NCI-H226 (cell line): ENCODE results near the gene MBD3L1.

Experiments used
- DNase-seq: peaks from one replicate; pipeline ENCODE4 v3.0.0-alpha.2; 2015

MBD3L1 gene

GRCh38 chr19:8832132-8833021, at the start of gene MBD3L1, which contains the start of gene ZNF558:
Gene MBD3L1, plus strand, starts transcription at chr19:8832377. Its CDS starts 10,302 bp downstream, at chr19:8842679.
Gene ZNF558, minus strand, starts transcription at chr19:8832304. Its CDS starts 9,645 bp downstream, at chr19:8822659.
- DNase-seq: peak; percentile 96

GRCh38 chr19:8794823-8795222, 37.4 kb upstream of the MBD3L1 start:
- DNase-seq: no peak

- no peak for DNase-seq
Measured at GRCh38 chr19:8806661-8807060, 25.5 kb upstream of the MBD3L1 start.

DNA sequence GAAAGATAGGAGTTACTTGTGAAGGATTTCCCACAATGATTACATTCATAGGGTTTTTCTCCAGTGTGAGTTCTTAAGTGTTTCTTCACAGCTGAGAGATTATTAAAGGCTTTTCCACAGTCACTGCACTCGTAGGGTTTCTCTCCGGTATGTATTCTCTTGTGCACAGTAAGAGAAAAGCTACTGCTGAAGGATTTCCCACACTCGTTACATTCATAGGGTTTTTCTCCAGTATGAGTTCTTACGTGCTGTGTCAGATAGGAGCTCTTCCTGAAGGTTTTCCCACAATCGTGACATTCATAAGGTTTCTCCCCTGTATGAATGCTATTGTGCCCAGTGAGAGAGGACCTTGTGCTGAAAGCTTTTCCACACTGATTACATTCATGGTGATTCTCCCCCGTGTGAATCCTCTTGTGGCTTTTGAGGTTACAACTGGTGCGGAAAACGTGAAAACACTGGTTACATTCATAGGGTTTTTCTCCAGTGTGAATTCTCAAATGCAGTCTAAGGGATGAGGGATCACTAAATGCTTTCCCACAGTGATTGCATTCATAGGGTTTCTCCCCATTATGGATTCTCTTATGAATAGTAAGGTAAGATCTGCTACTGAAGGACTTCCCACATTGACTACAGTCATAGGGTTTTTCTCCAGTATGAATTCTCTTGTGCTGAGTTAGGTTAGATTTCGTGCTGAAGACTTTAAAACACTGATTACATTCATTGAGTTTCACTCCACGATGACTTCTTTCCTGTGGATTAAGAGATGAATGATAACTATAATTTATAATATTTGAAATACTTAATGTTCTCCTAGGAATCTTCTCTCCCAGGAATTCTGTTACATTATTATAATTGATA, 20.6 kb upstream of the MBD3L1 start:
- no peak for DNase-seq

GRCh38 chr19:8814176-8814575, 18.0 kb upstream of the MBD3L1 start:
- DNase-seq: no peak

- DNase-seq: no peak
Measured at GRCh38 chr19:8815780-8816179, 16.4 kb upstream of the MBD3L1 start.

DNA sequence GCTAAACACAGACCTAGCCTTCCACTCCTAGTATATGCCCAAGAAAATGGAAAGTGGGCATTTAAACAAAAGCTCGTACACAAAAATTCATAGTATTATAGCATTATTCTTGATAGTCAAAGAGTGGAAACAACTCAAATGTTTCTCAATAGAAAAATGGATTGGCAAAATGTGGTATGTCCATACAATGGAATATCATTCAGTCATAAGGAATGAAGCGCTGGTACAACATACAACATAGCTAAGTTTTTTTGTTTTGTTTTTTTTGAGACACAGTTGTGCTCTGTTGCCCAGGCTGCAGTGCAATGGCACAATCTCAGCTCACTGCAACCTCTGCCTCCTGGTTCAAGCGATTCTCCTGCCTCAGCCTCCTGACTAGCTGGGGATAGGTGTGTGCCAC, 11.9 kb upstream of the MBD3L1 start:
- no peak for DNase-seq

DNA sequence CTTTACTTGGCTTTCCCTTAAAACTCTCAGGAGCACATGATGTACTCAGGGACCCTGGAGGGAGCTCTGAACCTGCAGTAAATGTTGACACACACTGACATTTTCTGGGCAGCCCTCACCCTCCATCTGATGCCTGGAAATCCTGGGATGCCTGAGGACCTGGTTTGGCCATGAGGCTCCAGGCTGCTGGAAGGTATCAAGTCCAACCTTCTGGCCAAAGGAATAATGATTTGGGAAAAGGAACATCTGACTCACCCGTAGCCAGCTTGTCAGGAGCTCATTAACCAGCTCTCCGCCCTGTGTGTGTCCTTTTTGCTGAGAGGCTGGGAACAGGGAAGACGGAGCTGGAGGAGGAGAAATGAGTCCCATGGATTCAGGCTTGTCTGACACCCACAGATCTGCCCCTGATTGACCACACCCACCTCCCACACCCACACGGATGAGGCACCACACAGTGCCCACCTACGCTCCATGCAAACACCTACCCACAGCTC, 10.4 kb upstream of the MBD3L1 start:
- DNase-seq: no peak

GRCh38 chr19:8826371-8826770, 5.8 kb upstream of the MBD3L1 start:
- DNase-seq: no peak

- DNase-seq: no peak
Measured at GRCh38 chr19:8827277-8827676, 4.9 kb upstream of the MBD3L1 start.

GRCh38 chr19:8831373-8831772, 804 bp upstream of the MBD3L1 start:
- no peak for DNase-seq

DNA sequence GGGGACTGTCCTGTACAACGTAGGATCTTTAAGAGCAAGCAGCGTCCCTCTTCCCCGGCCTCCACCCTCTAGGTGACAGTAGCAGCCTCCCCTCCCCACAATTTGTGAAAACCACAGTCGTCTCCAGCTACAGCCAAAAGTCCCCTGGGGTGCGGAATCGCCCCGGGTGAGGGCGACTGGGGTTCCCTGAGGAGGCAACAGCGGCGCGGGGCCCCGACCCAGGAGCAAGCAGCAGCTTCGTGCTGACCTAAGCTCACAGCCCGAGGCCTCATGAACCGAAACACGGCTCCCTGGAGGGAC, 395 bp upstream of the MBD3L1 start:
- DNase-seq: no peak

- no peak for DNase-seq
Measured at GRCh38 chr19:8835446-8835845, 3.3 kb downstream of the MBD3L1 start.

DNA sequence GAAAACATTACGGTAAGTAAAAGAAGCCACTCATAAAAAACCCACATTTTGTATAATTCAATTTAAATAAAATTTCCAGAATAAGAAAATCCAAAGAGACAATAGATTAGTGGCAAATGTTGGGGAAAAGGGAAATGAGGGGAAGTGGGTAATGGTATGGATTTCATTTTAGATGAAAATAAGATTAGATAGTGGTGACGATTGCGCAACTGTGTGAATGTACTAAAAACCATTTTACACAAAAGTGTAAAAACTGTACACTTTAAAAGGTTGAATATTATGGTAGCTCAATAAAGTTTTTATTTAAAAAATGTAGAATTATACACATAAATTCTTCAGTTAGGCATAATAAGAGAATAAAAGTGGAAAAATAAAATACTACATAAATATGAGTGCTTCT, 3.7 kb downstream of the MBD3L1 start:
- DNase-seq: no peak

DNA sequence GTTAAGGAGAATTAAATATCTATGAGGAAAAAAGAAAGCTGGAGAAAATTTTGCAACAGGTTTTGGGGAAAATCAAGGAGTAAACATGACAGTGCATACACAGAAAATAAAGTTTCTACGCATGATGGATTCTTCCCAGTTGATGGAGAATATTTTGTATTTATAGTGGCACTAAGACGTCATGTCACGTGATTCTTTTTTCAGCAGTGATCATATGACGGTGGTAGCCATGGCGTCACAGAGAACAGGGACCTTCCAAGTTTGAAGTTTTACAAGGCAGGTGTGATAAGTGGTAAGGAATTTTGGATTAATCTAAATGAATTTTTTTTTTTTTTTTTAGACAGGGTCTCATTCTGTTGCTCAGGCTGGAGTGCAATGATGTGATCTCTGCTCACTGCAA, 8.5 kb downstream of the MBD3L1 start:
- no peak for DNase-seq

- DNase-seq: no peak
Measured at GRCh38 chr19:8846819-8847218, 14.6 kb downstream of the MBD3L1 start.

DNA sequence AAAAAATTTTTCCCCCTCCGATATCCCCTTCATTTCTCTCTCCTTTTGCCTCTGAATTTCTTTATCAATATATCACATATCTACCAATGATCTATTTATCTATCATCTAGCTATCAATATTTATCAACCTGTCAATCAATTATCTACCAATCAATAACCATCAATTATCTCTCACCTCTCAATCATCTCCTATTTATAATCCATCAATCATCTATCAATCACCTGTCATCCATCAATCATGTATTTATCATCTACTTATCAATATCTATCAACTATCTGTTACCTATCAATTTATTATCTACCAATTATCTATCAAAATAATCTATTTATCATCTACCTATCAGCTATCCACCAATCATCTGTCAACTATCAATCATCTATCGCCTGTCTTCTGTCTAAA, 17.1 kb downstream of the MBD3L1 start:
- DNase-seq: no peak

DNA sequence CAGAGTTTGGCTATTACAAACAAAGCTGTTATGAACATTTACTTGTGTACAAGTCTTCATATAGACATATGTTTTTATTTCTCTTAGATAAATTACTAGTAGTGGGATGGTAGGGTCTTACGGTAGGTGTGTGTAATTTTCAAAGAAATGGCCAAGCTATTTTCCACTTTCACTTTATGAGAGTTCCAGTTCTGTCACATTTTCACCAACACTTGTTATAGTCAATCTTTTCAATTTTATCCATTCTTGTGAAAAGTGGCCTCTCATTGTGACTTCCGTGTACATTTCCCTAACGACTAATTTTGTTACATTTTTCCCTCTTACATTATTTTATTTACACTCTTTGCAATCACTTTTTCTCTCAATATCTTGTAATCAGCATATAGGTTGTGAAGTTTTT, 18.3 kb downstream of the MBD3L1 start:
- DNase-seq: no peak

- no peak for DNase-seq
Measured at GRCh38 chr19:8858260-8858659, 26.1 kb downstream of the MBD3L1 start.

- DNase-seq: no peak
Measured at GRCh38 chr19:8866344-8866743, 34.2 kb downstream of the MBD3L1 start.

DNA sequence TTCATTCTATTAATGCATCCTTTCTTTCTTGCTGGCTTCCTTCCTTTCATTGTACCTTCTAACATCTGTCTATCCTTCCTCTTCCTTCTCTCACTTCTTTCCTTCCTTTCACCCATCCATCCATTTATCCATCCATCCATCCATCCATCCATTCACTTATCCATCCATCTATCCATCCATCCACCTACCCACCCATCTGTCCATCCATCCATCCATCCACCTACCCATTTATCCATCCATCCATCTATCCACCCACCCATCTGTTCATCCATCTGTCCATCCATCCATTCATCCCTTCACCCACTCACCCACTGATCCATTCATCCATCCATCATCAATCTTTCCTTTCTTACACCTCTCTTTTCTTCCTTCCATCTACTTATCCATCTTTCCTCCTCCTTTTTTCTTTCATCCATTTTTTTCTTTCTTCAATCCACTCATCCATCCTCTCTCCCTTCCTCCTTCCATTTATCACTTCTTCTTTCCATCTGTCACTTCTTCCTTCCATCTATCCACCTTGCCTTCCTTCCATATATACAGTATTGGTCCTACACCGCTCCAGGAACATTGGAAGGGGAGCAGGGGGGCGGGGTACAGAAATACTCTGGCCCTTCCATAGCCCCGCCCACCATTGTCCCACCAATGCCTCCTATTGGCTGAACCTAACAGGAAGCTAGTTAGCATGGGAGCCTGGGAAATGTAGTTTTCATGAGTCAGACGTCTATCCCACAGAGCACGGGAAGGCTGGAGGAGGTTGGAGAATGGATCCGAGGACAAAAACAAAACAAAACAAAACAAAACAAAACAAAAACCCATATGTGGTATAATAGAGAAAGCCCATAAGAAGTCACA, 45.9 kb downstream of the MBD3L1 start:
- DNase-seq: no peak

DNA sequence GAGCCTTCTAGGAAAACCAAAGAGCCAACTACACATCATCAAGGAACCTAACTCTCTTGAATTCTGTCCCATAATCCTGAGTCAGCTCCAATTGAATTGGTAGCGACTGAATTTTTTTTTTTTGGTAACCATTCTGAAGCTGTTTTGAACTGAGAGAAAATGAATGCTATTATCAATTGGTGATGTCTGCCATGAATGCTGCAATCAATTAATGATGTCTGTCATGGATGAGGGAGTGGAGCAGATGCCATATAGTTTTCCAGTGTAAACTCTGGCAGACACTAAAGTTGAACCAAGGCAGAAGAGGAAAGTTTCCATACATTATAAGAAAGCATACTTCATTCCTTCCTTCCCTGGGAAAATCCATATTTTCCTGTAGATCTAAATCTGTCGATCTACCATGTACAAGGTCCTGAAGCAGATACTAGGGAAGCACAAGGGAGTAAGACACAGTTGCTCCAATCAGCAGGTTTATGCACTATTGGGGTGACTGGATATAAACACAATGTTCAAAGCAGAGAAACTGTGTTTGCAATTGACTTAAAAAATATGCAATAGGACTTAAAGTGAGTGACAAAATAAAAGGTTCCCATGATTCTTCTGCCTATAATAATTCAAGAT, 48.8 kb downstream of the MBD3L1 start:
- no peak for DNase-seq
